ENCODE data around the gene TMUB2. TPM values are rescaled to one million over a fixed set of nuclear protein-coding genes. Genes with fewer than 3 reads are reported as not detected.

The TMUB2 gene
- total and polyA plus RNA-seq, 2 of the 13 experiments (the other 11 are each of a cell fraction or from before 2014, with no cell fraction given): 26.9 to 50.8 TPM

GRCh38 chr17:44230140-44230539 is 43.4 kb downstream of the TMUB2 start (continued):
- no peak for TF ChIP-seq ZNF619 (CRISPR knock-in tag; IDR thresholded peaks at IDR 0.05)
- TF ChIP-seq ZNF460 (CRISPR knock-in tag; IDR thresholded peaks at IDR 0.05; ENCODE audit: borderline replicate concordance): no peak
- TF ChIP-seq MTA3 (CRISPR knock-in tag; IDR thresholded peaks at IDR 0.05): no peak
- TF ChIP-seq ZNF275 (CRISPR knock-in tag; IDR thresholded peaks at IDR 0.05; ENCODE audit: borderline replicate concordance): no peak
- TF ChIP-seq POGK (CRISPR knock-in tag; conservative IDR thresholded peaks at IDR 0.05): no peak
- TF ChIP-seq SAFB2 (CRISPR knock-in tag; IDR thresholded peaks at IDR 0.05; ENCODE audit: borderline replicate concordance, low read depth): no peak
- no peak for TF ChIP-seq THAP11 (CRISPR knock-in tag; IDR thresholded peaks at IDR 0.05)
- TF ChIP-seq ZNF20 (CRISPR knock-in tag; IDR thresholded peaks at IDR 0.05): no peak
- no peak for TF ChIP-seq PRDM15 (CRISPR knock-in tag; IDR thresholded peaks at IDR 0.05)
- no peak for TF ChIP-seq ZBTB20 (CRISPR knock-in tag; IDR thresholded peaks at IDR 0.05; ENCODE audit: borderline replicate concordance, low read depth)

All from HepG2 (cell line).